Parathyroid adenoma (tissue), 2 donors: ENCODE results near the gene UAP1L1.

Source experiments
- H2AFZ ChIP-seq: fragments of 300-600 bp; sonication (generic); one replicate; pipeline ENCODE4 v1.7.0; 2017; ENCODE audit warnings: antibody characterized with exemption, mild to moderate bottlenecking
- H3K27ac ChIP-seq: fragments of 300-600 bp; sonication (generic); one replicate; pipeline ENCODE4 v1.7.0; 2017
- H3K27me3 ChIP-seq: fragments of 300-600 bp; sonication (generic); one replicate; pipeline ENCODE4 v1.7.0; 2017; ENCODE audit warnings: low read length; ENCODE audit not compliant: control insufficient read depth, insufficient read depth
- H3K36me3 ChIP-seq: fragments of 300-600 bp; sonication (generic); one replicate; pipeline ENCODE4 v1.7.0; 2017; ENCODE audit warnings: low read length; ENCODE audit not compliant: control insufficient read depth, insufficient read depth
- H3K4me1 ChIP-seq: fragments of 300-600 bp; sonication (generic); one replicate; pipeline ENCODE4 v1.7.0; 2017; ENCODE audit warnings: control low read depth
- H3K4me2 ChIP-seq: fragments of 300-600 bp; sonication (generic); one replicate; pipeline ENCODE4 v1.7.0; 2017; ENCODE audit warnings: low read length
- H3K4me3 ChIP-seq: fragments of 300-600 bp; sonication (generic); one replicate; pipeline ENCODE4 v1.7.0; 2017; ENCODE audit warnings: low read depth, low read length
- H3K79me2 ChIP-seq: fragments of 300-600 bp; sonication (generic); one replicate; pipeline ENCODE4 v1.7.0; 2017; ENCODE audit warnings: control low read depth
- H3K9ac ChIP-seq: fragments of 300-600 bp; sonication (generic); one replicate; pipeline ENCODE4 v1.7.0; 2017; ENCODE audit warnings: mild to moderate bottlenecking
- H3K9me3 ChIP-seq: fragments of 300-600 bp; sonication (generic); one replicate; pipeline ENCODE4 v1.7.0; 2017; ENCODE audit warnings: low read length; ENCODE audit not compliant: control insufficient read depth
- CTCF ChIP-seq: fragments of 300-600 bp; sonication (generic); IDR thresholded peaks from one replicate; pipeline ENCODE4 v1.7.0; 2017; ENCODE audit warnings: antibody characterized with exemption, mild to moderate bottlenecking
- donor health status: primary hyperparathyroidism.

The UAP1L1 gene

GRCh38 chr9:137129456-137130175 lies 52.3 kb downstream of the UAP1L1 start:
- Histone ChIP-seq H3K4me2 (peak overlapping the region; percentile 67), H3K79me2 (no peaks in the 10 kb centered on the region), H3K9ac (no peak overlapping the region), H3K27me3 (no peaks in the 10 kb centered on the region), H2AFZ (peak overlapping the region; percentile 92), H3K4me1 (no peaks in the 10 kb centered on the region), H3K36me3 (no peaks in the 10 kb centered on the region), H3K4me3 (peak overlapping the region; percentile 79), H3K9me3 (no peaks in the 10 kb centered on the region), H3K27ac (peak overlapping the region; percentile 19)
- TF ChIP-seq CTCF: no peak

GRCh38 chr9:137130176-137130755 lies 52.9 kb downstream of the UAP1L1 start:
- H3K9ac ChIP-seq: no peak overlapping the region

More at GRCh38 chr9:137130176-137130755, 52.9 kb downstream of the UAP1L1 start:
- Histone ChIP-seq H3K4me2 (peak overlapping the region; percentile 67), H3K27me3 (no peaks in the 10 kb centered on the region), H3K4me3 (peak overlapping the region; percentile 79), H3K27ac (peak overlapping the region; percentile 19), H3K4me1 (no peaks in the 10 kb centered on the region), H3K9me3 (no peaks in the 10 kb centered on the region), H3K79me2 (no peaks in the 10 kb centered on the region), H3K36me3 (no peaks in the 10 kb centered on the region), H2AFZ (peak overlapping the region; percentile 92)
- no peak for TF ChIP-seq CTCF
